ENCODE results near the gene PLAGL2. TPM values are rescaled to one million over a fixed set of nuclear protein-coding genes. Genes with fewer than 3 reads are reported as not detected.

PLAGL2 gene
- total RNA-seq, 2 experiments from 2014 or later = 9.8 to 40.3 TPM

- Histone ChIP-seq H3K9me2 (ENCODE audit: insufficient read depth, low read length) (no peaks in the 10 kb centered on the region), H3K4me1 (ENCODE audit: insufficient read depth, low read length, poor library complexity, severe bottlenecking) (no peaks in the 10 kb centered on the region)
- intact Hi-C loops (cut with micrococcal nuclease; ENCODE audit: unreplicated experiment) = no loop called here
These were observed 22.5 kb downstream of the PLAGL2 start for GRCh38 chr20:32184961-32185603.

DNA sequence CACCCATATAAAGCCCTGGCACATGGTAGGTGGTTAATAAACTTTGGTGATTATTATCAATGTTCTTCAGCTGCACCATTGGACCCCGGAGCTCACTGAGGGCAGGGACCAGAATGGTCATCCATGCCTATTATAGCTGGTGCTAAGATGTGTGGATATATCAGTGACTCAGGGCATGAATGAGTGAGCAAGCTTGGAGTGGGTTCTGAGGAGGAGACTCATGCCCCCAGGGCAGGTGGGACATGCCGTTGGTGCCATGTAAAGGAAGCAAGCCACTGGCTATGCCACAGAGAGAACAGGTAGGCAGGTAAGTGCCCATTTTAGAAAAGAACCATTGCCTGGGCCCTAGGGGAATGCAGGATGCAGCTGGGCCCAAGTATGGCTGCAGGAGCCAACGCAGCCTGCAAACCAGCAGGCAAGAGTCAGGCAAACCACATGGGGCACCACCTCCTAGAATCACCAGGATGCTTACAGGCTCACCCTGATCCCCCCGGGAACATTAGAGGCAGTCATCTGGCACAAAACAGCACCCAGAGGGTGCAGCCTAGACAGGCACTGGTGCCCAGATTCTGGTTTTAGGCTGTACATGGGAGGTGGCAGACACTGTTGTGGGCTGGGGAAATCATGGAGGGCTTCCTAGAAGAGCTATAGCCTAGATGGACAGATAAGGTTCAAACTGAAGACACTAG is 23.5 kb downstream of the PLAGL2 start:
- intact Hi-C loops (cut with micrococcal nuclease; ENCODE audit: unreplicated experiment) = no loop called here
- CTCF ChIA-PET (ENCODE audit: unreplicated experiment) = no interaction called here
- TF ChIP-seq CTCF (conservative IDR thresholded peaks at IDR 0.05; ENCODE audit: low read length) (no peak), EZH2phosphoT487 (IDR thresholded peaks at IDR 0.05; ENCODE audit: borderline replicate concordance, low read depth, low read length) (no peak)

More at GRCh38 chr20:32184961-32185603, 22.5 kb downstream of the PLAGL2 start:
- DNase-seq (ENCODE audit: low spot score) = no peak
- POLR2A ChIA-PET = no interaction called here
- Histone ChIP-seq H3K79me2 (ENCODE audit: insufficient read depth, low read depth, low read length) (no peaks in the 10 kb centered on the region), H3K4me3 (ENCODE audit: low read depth, low read length, poor library complexity, severe bottlenecking) (no peak overlapping the region), H3K4me2 (ENCODE audit: low read length) (no peak overlapping the region), H3K27ac (ENCODE audit: low read depth, low read length, poor library complexity, severe bottlenecking) (no peak overlapping the region), H3K9me3 (ENCODE audit: low read length) (no peaks in the 10 kb centered on the region), H2AFZ (ENCODE audit: low read length) (no peak overlapping the region), H3K36me3 (ENCODE audit: insufficient read depth, low read length) (no peaks in the 10 kb centered on the region), H4K20me1 (ENCODE audit: insufficient read depth, low read length) (no peaks in the 10 kb centered on the region)
- TF ChIP-seq EZH2phosphoT487 (IDR thresholded peaks at IDR 0.05; ENCODE audit: borderline replicate concordance, low read depth, low read length) (no peak), CTCF (conservative IDR thresholded peaks at IDR 0.05; ENCODE audit: low read length) (no peak)
- CTCF ChIA-PET (ENCODE audit: unreplicated experiment) = no interaction called here
- no TSS peak for BruUV-seq (replicated peaks)

DNA sequence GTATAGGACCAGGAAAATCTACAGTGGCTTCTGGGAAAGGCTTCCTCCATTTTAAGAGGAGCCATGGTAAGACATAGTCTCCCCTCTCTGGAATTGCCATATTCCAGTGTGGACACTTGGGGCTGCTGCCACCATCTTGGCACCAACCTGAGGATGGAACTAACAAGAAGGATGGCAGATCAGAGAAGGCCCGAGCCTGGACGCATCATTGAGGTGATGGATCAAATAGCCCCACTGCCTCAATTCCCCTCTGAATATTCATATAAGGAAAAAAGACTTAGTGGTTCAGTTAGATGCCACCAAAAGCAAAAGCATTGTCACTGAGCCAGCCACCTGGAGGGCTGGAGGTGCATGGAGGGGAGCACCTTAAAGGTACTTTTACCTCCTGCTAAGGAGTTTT is 25.9 kb downstream of the PLAGL2 start:
- CTCF ChIA-PET (ENCODE audit: unreplicated experiment) = no interaction called here
- Histone ChIP-seq H3K27ac (ENCODE audit: low read depth, low read length, poor library complexity, severe bottlenecking) (no peak overlapping the region), H2AFZ (ENCODE audit: low read length) (no peak overlapping the region), H3K79me2 (ENCODE audit: insufficient read depth, low read depth, low read length) (no peaks in the 10 kb centered on the region), H3K4me2 (ENCODE audit: low read length) (no peak overlapping the region), H3K36me3 (ENCODE audit: insufficient read depth, low read length) (no peaks in the 10 kb centered on the region), H3K4me3 (ENCODE audit: low read depth, low read length, poor library complexity, severe bottlenecking) (no peak overlapping the region), H3K4me1 (ENCODE audit: insufficient read depth, low read length, poor library complexity, severe bottlenecking) (no peaks in the 10 kb centered on the region), H3K9me3 (ENCODE audit: low read length) (no peaks in the 10 kb centered on the region), H3K9me2 (ENCODE audit: insufficient read depth, low read length) (no peaks in the 10 kb centered on the region), H4K20me1 (ENCODE audit: insufficient read depth, low read length) (no peaks in the 10 kb centered on the region)
- no peak for DNase-seq (ENCODE audit: low spot score)
- POLR2A ChIA-PET = no interaction called here
- intact Hi-C loops (cut with micrococcal nuclease; ENCODE audit: unreplicated experiment) = no loop called here
- TF ChIP-seq CTCF (conservative IDR thresholded peaks at IDR 0.05; ENCODE audit: low read length) (no peak), EZH2phosphoT487 (IDR thresholded peaks at IDR 0.05; ENCODE audit: borderline replicate concordance, low read depth, low read length) (no peak)
- BruUV-seq (replicated peaks) = no TSS peak

More for the DNA sequence above, 23.5 kb downstream of the PLAGL2 start:
- Histone ChIP-seq H3K36me3 (ENCODE audit: insufficient read depth, low read length) (no peaks in the 10 kb centered on the region), H3K9me2 (ENCODE audit: insufficient read depth, low read length) (no peaks in the 10 kb centered on the region), H3K27ac (ENCODE audit: low read depth, low read length, poor library complexity, severe bottlenecking) (no peak overlapping the region), H4K20me1 (ENCODE audit: insufficient read depth, low read length) (no peaks in the 10 kb centered on the region), H3K4me2 (ENCODE audit: low read length) (no peak overlapping the region), H3K4me1 (ENCODE audit: insufficient read depth, low read length, poor library complexity, severe bottlenecking) (no peaks in the 10 kb centered on the region), H2AFZ (ENCODE audit: low read length) (no peak overlapping the region), H3K4me3 (ENCODE audit: low read depth, low read length, poor library complexity, severe bottlenecking) (no peak overlapping the region), H3K9me3 (ENCODE audit: low read length) (no peaks in the 10 kb centered on the region), H3K79me2 (ENCODE audit: insufficient read depth, low read depth, low read length) (no peaks in the 10 kb centered on the region)
- POLR2A ChIA-PET = no interaction called here
- DNase-seq (ENCODE audit: low spot score) = no peak
- BruUV-seq (replicated peaks) = no TSS peak
